Panc1 (cell line): Measurements from ENCODE around the gene RPS24.
"Not testable (repeated sequence)": the region's sequence is repeated elsewhere in the genome, so short reads cannot be mapped to it uniquely, and the experiment has no call there.

Experiments used
- CTCF ChIP-seq: fragments of 450-650 bp; IDR thresholded peaks from 2 replicates; pipeline ENCODE4 v1.5.1; 2017; ENCODE audit warnings: mild to moderate bottlenecking
- POLR2AphosphoS5 ChIP-seq: IDR thresholded peaks from 2 replicates; pipeline ENCODE4 v1.6.1; 2012; ENCODE audit warnings: mild to moderate bottlenecking, low read depth, low read length, moderate library complexity
- REST ChIP-seq, 2 experiments: IDR thresholded peaks; 2 replicates each; pipeline ENCODE4 v1.6.1; 2011 to 2012; ENCODE audit warnings: low read depth in 2 of 2, control low read depth in 1 of 2, low read length in 1 of 2, mild to moderate bottlenecking in 1 of 2, moderate library complexity in 1 of 2; ENCODE audit not compliant: insufficient read depth in 1 of 2
- TCF7L2 ChIP-seq: IDR thresholded peaks from 2 replicates; pipeline ENCODE4 v1.6.1; 2011; ENCODE audit warnings: mild to moderate bottlenecking, low read depth, low read length, inconsistent platforms

GRCh38 chr10:78070064-78070463 is 36.4 kb downstream of the RPS24 start:
- TF ChIP-seq TCF7L2; CTCF; REST (IDR thresholded peaks at IDR 0.05; ENCODE audit: insufficient read depth in 1 of 2, low read depth in 2 of 2, low read length in 1 of 2); POLR2AphosphoS5: not testable (repeated sequence)
